ENCODE measurements around the gene LYZ. TPM values are rescaled to one million over a fixed set of nuclear protein-coding genes. Genes with fewer than 3 reads are reported as not detected.

Gene LYZ
- polyA plus RNA-seq, 1 donor: 23.4 TPM

DNA sequence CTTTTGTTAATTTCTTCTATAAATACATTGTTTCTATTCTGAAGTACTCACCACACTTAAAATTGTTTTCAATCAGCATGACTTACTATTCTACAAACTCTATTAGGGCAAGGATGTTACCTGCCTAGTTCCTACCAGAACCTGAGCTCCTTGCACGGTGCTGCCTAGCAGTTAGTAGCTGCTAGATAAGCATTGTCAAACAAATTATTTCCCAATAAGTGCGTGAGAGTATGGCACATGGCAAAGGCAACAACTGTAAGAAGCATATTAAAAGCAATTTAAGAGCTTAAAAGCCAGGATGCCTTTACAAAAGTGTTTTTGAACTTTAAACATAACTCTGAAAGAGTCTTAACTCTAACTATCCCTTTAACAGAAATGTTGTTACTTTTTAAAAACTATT is 8.2 kb upstream of the LYZ start:
- no peak for DNase-seq

DNA sequence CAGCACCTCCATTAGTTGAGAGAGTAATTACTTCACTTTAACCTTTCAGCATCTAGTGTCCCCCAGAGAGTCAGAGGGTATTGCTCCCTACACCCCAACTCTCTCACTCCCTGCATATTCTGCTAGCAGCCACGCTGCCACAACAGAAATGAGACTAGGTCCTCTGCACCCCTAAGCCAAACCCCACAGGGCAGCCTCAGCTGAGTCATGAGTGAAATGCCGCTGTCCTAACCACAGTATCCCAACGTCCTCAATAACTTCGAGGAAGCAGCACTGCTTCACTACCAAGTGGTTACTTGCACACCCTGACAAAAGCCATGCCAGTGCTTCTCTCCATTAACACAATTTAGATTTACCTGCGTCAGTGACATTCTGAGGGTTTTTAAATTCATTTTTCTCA is 6.9 kb upstream of the LYZ start:
- no peak for DNase-seq

DNA sequence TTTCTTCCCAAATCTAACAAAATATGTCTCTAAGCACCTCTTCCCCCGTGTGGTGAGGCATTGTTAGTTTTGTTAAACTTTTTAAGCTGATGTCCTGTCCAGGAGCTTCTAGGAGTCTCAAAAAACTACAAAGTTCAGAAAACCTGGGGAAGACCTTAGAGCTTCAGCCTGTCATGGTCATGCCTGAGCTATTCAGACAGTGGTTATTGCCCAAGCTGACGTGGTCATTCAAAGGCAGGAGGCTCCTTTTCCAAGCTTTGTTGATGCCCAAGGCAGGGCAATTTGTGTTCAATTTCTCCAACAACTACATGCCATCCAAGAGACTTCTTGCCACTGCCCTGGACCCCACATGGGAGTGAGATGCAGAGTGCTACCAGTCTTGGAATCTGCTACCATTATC is 5.8 kb upstream of the LYZ start:
- DNase-seq: no peak

DNA sequence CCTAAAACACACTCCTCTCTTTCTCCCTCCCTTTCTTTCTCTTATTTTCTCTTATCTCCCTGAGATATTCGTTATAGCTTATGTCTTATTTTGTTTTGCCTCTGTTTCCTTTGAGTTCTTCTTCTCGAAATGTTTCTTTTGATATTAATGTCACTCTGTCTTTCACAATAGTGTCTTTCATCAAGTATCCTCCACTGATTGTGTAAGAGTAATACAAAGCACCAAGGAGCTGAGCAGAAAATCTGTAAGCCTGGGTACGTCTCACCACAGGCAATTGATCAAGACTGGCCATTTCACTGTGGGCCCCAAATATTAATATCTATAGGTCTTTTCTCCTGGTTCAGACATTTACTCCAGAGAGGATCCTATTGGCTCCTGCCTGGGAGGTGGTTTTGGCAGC is 4.8 kb upstream of the LYZ start:
- DNase-seq: no peak

DNA sequence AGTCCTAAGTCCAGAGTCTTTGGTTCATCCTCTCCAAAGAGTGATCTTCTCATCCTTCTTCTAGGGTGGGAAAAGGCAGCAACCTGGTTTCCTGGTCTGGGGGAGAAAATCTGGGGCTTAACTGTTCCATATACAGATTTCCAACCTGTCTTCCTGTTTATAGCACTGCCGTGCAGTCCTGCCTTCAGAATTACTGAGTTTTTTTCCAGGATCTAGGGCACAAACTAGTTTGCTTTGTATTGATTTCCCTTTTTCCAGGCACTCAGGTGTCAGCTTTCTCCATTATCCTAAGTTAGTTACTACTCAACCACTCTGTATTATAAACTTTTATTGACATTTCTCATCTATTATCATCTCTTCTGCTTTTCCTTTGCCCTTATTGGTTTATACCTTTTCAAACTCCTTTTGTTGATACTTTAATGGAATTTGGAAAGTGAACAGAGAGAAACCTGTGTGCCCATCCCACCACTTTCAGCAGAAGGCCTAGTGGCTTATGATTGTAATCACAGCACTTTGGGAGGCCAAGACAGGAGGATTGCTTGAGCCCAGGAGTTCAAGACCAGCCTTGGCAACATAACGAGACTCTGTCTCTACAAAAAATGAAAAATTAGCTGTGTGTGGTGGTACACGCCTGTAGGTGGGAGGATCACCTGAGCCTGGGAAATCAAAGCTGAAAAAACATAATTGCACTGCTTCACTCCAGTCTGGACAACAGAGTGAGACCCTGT is 4.1 kb upstream of the LYZ start:
- no peak for DNase-seq

DNA sequence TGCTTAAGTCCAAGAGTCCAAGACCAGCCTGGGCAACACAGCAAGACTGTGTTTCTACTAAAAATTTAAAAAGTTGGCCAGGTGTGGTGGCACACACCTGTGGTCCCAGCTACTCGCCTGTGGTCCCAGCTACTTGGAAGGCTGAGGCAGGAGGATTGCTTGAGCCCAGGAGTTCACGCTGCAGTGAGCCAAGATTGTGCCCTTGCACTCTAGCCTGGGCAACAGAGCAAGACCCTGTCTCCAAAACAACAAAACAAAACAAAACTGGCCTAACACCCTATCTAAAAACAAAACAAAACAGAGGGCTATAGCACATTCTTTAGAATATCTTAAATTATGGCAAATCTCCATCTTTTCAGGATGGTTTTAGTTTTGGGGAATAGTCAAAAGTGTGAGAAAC is 3.1 kb upstream of the LYZ start:
- no peak for DNase-seq

DNA sequence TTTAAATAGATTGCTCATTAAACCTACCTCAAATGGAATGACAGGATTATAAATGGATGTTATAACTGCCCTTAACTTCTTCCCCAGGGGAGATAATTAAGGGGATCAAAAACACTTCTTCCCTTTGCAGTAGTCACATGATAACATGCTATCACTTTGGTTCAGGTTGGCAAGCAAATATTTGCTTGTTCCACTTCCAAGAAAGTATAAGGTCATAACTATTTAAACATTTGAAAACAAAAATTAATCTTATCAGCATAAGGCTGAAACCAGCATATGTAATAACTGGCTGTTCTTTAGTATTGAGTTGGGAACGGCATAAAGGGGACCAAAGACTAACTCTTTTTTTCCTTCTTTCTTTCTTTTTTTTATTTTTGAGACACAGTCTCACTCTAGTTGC is 2.4 kb upstream of the LYZ start:
- no peak for DNase-seq

DNA sequence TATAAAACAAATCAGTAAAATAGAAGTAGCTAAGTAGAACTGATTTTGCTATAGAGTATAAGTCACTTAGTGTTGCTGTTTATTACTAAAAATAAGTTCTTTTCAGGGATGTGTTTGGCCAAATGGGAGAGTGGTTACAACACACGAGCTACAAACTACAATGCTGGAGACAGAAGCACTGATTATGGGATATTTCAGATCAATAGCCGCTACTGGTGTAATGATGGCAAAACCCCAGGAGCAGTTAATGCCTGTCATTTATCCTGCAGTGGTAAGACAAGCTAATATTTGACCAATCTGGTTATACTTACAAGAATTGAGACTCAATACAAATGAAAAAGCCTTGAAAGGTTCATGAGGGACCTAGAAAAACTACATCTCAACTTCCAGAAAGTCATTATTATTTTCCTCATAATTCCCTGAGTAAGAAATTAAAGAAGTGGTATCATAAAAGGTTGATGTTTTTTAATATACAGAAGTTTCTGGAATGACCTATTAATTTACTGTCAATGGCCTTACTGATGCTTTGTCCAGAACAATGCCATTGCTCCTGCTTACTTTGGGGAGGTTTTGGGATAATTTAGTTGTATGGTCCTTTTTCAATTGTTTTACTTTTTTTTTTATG is 1.9 kb downstream of the LYZ start:
- no peak for DNase-seq

DNA sequence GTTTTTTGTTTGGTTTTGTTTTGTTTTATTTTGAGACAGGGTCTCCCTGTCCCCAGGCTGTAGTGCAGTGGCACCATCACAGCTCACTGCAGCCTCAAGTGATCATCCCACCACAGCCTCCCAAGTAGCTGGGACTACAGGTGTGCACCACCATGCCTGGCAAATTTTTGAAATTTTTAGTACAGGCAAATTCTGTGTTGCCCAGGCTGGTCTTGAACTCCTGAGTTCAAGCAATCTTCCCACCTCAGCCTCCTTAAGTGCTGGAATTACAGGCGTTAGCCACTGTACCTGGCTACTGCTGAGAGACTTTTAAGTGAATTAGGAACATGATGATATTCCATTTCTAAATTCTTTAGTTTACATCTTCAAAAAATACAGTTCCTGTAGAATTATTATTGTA is 2.6 kb downstream of the LYZ start:
- DNase-seq: no peak

DNA sequence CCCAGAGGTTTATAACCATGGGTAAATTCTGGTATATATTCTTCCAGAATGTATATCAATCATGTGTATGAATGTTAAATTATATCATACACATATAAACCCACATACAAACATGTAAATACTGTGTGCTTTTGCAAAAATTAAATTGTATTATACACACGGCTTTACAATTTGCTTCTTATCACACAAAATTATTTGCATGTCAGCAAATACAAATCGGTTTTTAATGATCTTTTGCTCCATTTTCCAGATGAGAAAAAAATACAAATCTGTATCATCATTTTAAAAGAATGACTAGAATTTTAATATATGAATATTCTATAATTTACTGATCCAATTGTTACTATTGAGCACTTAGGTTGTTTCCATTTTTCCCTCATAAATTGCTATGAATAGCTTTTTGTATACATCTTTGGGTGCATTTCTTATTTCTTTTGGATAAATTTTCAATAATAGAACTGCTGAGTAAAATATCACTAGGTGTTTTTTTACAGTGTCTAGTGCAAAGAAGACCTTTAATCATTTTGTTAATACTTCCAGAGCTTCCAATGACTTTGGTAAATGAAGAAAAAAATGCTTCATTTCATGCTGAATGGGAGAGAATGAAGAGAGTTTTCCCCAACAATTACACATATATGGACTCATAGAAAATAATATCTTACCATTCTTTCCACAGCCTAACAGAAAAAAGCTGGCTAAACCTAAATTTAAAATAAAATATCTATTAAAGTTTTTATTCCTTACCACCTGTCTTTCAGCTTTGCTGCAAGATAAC is 3.5 kb downstream of the LYZ start:
- no peak for DNase-seq

DNA sequence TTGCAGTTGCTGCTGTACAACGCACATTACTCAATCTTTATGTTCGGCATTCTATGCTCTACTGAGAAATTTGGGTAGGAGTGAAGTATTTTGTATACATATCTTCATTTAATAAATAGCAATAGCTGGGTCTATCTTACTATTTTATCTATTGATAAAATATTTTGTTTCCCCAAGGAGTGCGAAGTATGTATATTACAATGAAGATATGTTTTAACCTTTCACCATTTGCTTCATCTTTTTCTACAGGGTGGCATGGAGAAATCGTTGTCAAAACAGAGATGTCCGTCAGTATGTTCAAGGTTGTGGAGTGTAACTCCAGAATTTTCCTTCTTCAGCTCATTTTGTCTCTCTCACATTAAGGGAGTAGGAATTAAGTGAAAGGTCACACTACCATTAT is 4.7 kb downstream of the LYZ start:
- DNase-seq: no peak

DNA sequence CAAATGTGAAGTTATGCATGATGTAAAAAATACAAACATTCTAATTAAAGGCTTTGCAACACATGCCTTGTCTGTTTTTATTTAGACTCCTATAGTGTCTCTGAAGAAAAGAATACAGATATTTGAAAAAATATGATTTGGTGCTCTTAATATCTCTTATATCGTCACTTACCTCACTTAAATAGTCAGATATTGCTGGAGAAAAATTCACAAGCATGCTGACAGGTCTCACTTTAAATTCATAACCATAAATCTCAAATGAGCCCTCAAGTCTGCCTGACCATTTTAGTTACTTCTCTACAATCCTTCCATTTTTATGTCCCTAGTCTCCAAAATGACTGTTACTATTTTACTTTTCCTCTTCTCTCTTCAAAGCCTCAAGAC is 6.0 kb downstream of the LYZ start:
- DNase-seq: no peak

DNA sequence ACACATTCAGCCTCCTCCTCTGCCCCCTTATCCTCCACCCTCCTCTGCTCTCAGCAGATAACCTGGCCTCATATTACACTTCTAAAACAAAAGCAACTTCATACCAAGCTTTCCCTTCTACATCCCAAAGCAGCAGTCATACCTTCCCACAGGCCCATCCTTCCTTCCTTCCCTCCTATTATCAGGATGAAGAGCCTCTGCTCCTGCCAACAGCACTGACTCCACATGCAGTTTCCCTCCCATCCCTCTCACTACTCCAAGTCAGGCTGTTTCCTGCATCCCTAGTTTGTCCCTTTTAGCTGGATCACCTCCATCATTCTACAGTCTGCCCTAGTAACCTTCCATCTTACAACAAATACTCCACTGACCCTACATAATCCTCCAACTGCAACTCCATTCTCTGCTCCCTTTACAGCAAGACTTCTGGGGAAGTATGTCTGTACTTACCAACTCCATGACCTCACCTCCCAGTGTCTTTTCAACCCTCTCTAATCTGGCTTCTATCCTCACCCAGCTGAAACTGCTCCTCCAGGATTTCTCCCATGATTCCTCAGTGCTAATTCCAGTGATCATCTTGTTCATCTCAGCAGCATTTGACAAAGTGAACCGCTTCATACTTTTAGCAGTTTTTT is 6.5 kb downstream of the LYZ start:
- DNase-seq: no peak

DNA sequence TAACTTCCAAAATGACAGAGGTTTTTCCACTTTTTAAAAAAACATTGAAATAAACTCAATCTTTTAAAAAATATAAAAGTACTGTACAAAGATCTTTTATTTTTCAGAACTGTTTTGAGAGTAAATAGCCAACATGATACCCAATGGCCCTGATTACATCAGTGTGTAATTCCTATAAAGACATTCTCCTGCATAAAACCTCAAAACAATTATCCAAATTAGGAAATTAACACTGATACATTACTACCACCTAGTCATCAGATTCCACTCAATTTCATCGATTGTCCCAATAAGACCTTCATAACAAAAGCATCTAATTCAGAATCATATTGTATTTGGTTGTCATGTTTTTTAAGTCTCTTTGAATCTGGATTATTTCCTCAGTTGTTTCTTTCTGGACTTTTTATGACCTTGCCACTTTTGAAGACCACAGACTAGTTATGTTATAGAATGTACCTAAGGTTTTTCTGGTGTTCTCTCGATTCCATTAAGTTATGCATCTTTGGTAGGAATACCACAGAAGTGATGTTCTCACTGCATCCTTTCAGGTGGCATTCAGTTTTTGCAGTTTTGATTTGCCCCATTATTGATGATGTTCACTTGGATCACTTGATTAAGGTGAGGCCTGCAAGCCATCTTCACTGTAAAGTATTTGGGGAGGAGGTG is 7.3 kb downstream of the LYZ start:
- no peak for DNase-seq

DNA sequence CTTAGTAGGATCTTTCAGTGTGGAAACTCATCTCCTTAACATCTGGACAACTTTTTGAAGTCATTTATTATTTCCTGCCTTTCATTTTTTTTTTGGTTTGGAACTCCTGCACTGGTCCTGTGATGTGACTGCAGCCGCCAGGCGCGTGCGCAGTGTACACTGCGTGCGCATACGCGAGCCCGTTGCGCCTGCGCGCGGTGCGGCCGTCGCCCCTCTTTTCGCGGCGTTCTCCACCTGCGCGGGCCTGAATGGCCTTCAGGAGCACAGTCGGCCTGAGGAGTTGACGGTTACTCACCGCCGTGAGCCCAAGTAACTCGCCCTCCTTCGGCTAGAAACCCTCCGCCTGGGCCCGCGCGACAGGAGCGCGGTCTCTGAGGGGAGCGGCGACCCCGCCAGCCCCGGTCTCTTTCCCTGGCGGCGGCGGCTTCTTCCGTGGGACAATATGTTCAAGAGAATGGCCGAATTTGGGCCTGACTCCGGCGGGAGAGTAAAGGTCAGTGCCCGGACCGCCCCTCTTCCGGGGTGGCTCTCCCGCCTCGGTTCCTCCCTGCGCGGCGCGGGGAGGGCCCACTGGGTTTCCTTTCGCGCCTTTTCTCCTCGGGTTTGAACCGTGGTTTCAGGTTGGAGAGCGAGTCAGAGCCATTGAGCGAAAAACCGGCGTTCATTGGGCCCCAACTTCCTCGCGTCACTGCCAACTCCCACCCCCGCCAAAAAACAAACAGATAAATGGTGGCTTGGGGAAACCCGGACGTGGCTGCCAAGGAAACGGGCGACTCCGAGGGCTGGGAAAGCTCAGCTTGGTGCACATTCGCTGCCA is 11.6 kb downstream of the LYZ start, which contains the start of gene YEATS4:
Gene YEATS4, plus strand, starts transcription at position 213 of the 817 bp plus-strand sequence. Its CDS starts 230 bp downstream, at position 443.
- peak; percentile 93 for DNase-seq

DNA sequence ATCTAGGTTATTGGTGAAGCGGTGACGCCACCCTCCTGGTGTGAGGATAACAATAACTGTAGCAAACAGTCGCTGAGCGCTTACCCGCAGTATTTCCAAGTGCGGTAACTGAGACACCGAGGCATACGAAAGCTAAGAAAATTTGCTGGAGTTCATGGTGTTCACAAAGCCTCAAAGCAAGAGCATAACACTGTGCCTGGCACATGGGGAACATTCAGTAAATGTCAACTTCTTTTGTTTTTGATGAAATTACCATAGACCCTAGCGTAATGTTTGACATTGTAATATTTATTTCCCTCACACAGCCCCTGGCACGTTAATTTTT is 12.1 kb downstream of the LYZ start:
- no peak for DNase-seq

DNA sequence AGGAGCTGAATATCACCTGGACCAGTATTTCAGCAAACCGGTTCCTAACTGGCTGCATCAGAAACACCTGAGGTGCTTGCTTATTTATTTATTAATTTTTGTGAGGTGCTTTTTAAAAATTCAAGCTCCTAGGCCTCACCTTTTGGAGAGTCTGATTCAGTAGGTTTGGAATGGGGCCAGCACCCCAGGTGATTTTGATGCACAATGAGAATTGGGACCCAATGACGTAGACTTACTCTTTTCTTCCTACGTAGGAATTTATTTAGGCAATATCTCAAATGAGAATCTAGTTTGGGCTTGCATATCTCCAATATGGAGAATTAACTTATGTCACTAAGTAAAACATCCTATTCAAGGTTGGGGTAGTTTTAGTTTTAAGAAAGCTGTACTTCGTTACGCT is 18.6 kb downstream of the LYZ start:
- DNase-seq: no peak

DNA sequence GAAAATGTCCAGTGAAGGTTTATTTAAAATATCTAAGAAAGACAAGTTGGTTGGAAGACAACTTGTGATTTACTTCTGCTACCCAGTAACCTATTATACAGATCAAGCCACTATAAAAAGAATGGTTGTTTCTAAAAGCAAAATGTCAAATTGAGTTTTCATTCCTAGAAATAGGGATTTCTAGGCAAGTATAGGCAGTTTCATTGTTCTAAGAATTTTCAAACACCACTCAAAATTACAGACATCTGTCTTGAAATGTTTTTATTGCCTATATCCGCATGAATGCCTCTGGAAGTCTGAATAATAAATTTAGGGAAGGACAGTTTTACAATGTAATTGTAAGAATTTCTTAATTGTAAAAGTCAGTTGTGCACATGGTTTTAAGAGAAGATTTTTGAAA is 20.0 kb downstream of the LYZ start:
- no peak for DNase-seq

DNA sequence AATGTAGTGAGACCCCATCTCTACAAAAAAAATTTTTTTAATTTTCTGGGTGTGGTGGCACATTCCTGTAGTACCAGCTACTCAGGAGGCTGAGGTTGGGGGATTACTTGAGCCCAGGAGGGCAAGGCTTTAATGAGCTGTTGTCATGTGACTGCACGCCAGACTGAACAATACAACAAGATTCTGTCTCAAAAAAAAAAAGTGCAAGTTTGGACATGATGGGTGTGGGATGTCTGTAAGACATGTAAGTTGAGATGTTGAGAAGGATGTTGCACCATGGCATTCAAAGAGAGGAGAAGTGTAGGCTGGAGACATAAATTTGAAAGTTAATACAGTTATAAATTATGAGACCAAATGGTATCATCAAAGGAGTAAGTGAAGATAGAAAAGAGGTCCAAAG is 34.9 kb downstream of the LYZ start:
- DNase-seq: no peak

DNA sequence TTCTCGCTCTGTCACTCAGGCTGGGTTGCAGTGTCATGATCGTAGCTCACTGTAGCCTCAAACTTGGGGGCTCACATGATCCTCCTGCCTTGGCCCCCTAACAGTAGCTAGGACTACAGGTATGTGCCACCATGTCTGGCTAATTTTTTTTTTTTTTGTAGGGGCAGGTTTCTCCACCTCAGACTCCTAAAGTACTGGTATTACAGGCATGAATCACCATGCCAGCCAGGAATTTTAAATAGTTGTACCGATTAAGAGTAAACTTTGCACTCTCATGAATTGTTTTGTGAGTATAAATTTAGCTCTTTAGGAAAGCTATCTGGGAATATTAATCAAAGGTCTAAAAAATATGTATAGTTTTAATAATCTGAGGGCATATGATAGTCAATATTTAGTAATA is 36.9 kb downstream of the LYZ start:
- DNase-seq: no peak

DNA sequence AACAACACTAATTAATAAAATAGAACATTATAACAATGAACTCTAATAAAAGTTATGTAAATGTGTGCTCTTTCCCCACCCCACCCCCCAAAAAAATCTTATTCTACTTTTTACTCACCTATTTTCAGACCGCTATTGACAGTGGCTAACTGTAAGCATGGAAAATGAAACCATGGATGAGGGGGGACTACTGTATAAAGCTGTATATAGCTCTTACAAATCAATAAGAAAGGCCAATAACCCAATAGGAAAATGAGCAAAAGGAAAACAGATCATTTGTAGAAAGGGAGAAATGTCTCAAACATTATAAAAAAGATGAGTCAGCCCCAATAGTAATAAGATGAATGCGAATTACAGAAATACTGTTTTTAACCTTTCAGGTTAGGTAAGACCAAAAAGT is 38.7 kb downstream of the LYZ start:
- DNase-seq: no peak

DNA sequence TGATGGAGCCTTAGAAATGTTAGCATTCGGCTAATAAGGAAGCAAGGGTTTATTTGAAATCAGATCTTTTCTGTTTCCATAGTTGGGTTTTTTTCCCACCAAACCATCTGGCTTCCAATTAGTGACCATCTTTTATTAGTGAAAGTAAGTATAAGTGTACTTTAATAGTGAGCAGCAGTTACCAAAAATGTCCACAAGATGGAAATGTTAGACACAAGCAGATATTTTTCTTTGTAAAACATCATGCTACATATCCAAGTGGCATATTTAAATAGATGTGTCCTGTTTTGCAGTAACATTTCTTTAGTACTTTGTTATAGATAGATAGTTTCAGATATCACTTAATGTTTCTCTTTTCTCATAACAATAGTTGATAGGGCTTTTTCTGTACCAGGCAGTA is 40.2 kb downstream of the LYZ start:
- DNase-seq: peak; percentile 23

Measured in hindlimb muscle (tissue), 1 donor.